Measurements from ENCODE around the gene DUSP15. TPM values are rescaled to one million over a fixed set of nuclear protein-coding genes. Genes with fewer than 3 reads are reported as not detected.
"Not testable (repeated sequence)": the region's sequence is repeated elsewhere in the genome, so short reads cannot be mapped to it uniquely, and the experiment has no call there.

DUSP15 gene, protein sequence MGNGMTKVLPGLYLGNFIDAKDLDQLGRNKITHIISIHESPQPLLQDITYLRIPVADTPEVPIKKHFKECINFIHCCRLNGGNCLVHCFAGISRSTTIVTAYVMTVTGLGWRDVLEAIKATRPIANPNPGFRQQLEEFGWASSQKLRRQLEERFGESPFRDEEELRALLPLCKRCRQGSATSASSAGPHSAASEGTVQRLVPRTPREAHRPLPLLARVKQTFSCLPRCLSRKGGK
- total RNA-seq = 10 to 100 TPM; 31.8 to 61.3 (median 44.6) TPM

GRCh38 chr20:31869942-31870725 is at the start of gene DUSP15, which contains the start of gene TTLL9:
TSS of gene DUSP15 (minus strand) at chr20:31870527. CDS start at chr20:31870337, 190 bp downstream.
TSS of gene TTLL9 (plus strand) at chr20:31870634. CDS start at chr20:31871127, 493 bp downstream.
- no peaks in the 10 kb centered on the region for H3K27me3 ChIP-seq
- peak within 1 kb of the TSS; percentile 81 to 89 (median 86) for H3K27ac ChIP-seq
- H3K9me3 ChIP-seq = no peaks in the 10 kb centered on the region
- DNase-seq (ENCODE audit: low spot score in 2 of 2) = peak; percentile 29 to 30
- WGBS, 2 donors = 1 to 2% methylated on average over 30 to 60 of the region's 80 CpGs
- peaks cover 0 to 4% (median 0%) of the 10 kb centered on the region in 3 donors for H3K36me3 ChIP-seq
- H3K4me3 ChIP-seq = peak within 1 kb of the TSS; percentile 57 to 80 (median 66)
- peaks cover 0 to 26% (median 15%) of the 10 kb centered on the region in 4 donors for H3K4me1 ChIP-seq
- TF ChIP-seq EP300 (IDR thresholded peaks at IDR 0.05) (peak in 1 of 2 donors; percentile 30), POLR2A (IDR thresholded peaks at IDR 0.05) (peak; percentile 27 to 33)
- TF ChIP-seq, protein P1, sequence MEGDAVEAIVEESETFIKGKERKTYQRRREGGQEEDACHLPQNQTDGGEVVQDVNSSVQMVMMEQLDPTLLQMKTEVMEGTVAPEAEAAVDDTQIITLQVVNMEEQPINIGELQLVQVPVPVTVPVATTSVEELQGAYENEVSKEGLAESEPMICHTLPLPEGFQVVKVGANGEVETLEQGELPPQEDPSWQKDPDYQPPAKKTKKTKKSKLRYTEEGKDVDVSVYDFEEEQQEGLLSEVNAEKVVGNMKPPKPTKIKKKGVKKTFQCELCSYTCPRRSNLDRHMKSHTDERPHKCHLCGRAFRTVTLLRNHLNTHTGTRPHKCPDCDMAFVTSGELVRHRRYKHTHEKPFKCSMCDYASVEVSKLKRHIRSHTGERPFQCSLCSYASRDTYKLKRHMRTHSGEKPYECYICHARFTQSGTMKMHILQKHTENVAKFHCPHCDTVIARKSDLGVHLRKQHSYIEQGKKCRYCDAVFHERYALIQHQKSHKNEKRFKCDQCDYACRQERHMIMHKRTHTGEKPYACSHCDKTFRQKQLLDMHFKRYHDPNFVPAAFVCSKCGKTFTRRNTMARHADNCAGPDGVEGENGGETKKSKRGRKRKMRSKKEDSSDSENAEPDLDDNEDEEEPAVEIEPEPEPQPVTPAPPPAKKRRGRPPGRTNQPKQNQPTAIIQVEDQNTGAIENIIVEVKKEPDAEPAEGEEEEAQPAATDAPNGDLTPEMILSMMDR (IDR thresholded peaks at IDR 0.05) = peak in 2 of 5 experiments; percentile 8 to 13

DNA sequence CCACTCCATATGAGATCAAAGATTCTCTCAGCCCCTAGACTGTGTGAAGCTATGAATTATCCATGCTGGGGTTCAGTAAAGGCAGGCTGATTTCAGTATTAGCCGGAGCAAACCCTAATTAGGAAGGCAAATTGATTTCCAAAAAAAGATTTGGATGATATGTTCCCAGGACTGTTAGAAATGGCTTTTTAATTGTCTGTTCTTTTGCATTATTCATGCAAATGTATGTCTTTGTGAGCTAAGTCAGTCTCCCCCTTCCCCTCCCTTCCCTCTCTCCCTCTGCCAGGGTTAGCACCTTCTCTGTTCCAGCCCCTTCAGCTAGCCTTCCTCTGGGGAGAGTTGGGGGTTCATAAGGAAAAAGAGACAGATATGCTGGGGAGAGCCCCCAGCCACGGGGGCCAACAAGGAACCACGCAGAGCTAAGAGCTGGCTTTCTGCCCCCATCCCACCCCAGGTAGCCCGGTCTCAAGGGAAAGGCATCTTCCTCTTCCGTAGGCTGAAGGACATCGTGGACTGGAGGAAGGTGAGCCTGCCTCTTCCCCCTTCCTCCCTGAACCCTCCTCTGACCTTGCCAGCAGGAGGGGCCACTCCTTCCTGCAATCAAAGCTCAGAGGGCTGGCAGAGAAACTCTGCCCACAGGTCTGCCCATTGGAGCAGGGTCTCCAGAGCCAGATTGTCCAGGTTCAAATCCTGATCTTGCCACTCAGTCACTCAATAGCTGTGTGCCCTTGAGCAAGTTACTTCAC is 49.3 kb upstream of the DUSP15 start:
- TF ChIP-seq, protein P1 (IDR thresholded peaks at IDR 0.05) = no peak
- TF ChIP-seq EP300 (IDR thresholded peaks at IDR 0.05) (no peak), POLR2A (IDR thresholded peaks at IDR 0.05) (no peak)
- H3K4me1 ChIP-seq = no peaks in the 10 kb centered on the region
- DNase-seq (ENCODE audit: low spot score in 2 of 2) = no peak
- WGBS, 2 donors = 46 to 58% methylated on average over 6 of the region's 6 CpGs
- no peak overlapping the region for H3K27ac ChIP-seq
- no peak overlapping the region for H3K4me3 ChIP-seq
- no peaks in the 10 kb centered on the region for H3K36me3 ChIP-seq
- no peaks in the 10 kb centered on the region for H3K27me3 ChIP-seq
- H3K9me3 ChIP-seq = no peaks in the 10 kb centered on the region

DNA sequence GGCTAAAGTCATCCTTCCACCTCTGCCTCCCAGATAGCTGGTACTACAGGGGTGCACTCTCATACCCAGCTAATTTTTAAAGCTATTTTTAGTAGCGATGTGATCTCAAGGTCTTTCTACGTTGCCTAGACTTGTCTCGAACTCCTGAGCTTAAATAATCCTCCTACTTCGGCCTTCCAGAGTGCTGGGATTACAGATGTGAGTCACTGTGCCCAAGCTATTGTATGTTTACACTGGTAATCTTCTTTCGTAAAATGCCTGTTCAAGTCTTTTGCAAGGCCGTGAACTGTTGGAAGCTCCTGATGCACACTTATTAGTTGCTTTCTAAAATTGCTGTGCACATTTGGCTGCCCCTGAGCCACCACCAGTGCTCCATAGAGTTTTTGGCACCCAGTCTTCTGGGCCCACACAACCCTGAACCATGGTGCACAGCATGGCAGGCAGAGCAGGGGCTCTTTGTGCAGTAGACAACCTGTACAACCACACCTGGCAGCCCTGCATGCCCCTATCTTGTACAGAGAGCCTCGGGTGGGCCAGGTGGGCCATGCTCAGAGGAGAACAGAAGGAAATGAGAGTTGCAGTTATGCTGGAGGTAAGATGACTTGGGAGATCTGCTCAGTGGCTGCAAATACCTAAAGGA is 48.3 kb upstream of the DUSP15 start:
- no peaks in the 10 kb centered on the region for H3K27me3 ChIP-seq
- no peaks in the 10 kb centered on the region for H3K36me3 ChIP-seq
- H3K9me3 ChIP-seq = no peaks in the 10 kb centered on the region
- no peak for TF ChIP-seq POLR2A (IDR thresholded peaks at IDR 0.05)
- TF ChIP-seq EP300 (IDR thresholded peaks at IDR 0.05) = no peak
- TF ChIP-seq, protein P1 (IDR thresholded peaks at IDR 0.05) = no peak
- H3K27ac ChIP-seq = no peak overlapping the region
- no peak overlapping the region for H3K4me3 ChIP-seq
- DNase-seq (ENCODE audit: low spot score in 2 of 2) = no peak
- H3K4me1 ChIP-seq = no peaks in the 10 kb centered on the region
- WGBS, 2 donors = 74 to 85% methylated on average over 7 of the region's 7 CpGs

GRCh38 chr20:31917962-31918412 is 47.7 kb upstream of the DUSP15 start:
- not testable (repeated sequence) for H3K4me1 ChIP-seq; H3K36me3 ChIP-seq; H3K9me3 ChIP-seq; H3K4me3 ChIP-seq; H3K27me3 ChIP-seq; H3K27ac ChIP-seq; DNase-seq (ENCODE audit: low spot score in 2 of 2)
- WGBS, 2 donors = 13 to 19% methylated on average over 7 of the region's 7 CpGs

DNA sequence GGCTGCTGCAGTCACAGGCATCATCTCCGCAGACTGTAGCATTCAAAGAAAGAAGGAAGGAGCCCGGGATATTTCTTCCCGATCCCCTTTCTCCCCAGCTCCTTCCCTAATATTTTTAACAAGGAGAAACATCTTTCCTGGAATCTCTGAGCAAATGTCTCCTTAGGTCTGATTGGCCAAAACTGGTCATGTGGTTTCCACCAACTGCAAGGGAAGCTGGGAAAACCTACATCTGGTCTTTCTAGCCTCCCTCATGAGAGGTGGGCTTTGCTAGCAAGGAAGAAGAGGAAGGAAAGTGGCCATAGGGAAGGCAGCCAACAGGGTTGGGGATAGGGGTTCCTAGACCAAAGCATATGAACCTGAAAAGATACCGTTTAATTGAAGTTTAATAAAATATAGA is 46.4 kb upstream of the DUSP15 start:
- no peaks in the 10 kb centered on the region for H3K36me3 ChIP-seq
- no peak for DNase-seq (ENCODE audit: low spot score in 2 of 2)
- H3K4me1 ChIP-seq = no peaks in the 10 kb centered on the region
- no peaks in the 10 kb centered on the region for H3K9me3 ChIP-seq
- H3K4me3 ChIP-seq = no peak overlapping the region
- TF ChIP-seq POLR2A (IDR thresholded peaks at IDR 0.05) (no peak), EP300 (IDR thresholded peaks at IDR 0.05) (no peak)
- TF ChIP-seq, protein P1 (IDR thresholded peaks at IDR 0.05) = no peak
- H3K27ac ChIP-seq = no peak overlapping the region
- no peaks in the 10 kb centered on the region for H3K27me3 ChIP-seq
- WGBS, 2 donors = 80 to 95% methylated on average over 4 of the region's 4 CpGs
